Neural cell (in vitro differentiated cells): ENCODE results near the gene NTPCR. TPM values are rescaled to one million over a fixed set of nuclear protein-coding genes. Genes with fewer than 3 reads are reported as not detected.

Experiments
- H2AFZ ChIP-seq: fragments of 200-600, 300-800 bp; sonication (generic), shearing (Covaris generic); 2 replicates; pipeline ENCODE4 v1.6.0; 2014; ENCODE audit warnings: low read depth, mild to moderate bottlenecking, antibody characterized with exemption, low read length, moderate library complexity
- H3F3A ChIP-seq: fragments of 200-600 bp; shearing (Covaris generic); 2 replicates; pipeline ENCODE4 v1.6.1; 2016; ENCODE audit warnings: mild to moderate bottlenecking, moderate library complexity, mixed read lengths, antibody characterized with exemption, low read length; ENCODE audit not compliant: insufficient read depth, poor library complexity, severe bottlenecking
- H3K27ac ChIP-seq: fragments of 200-600, 300-800 bp; sonication (generic), shearing (Covaris generic); 2 replicates; pipeline ENCODE4 v1.5.1; 2014; ENCODE audit warnings: mild to moderate bottlenecking, low read length, moderate library complexity
- H3K27me3 ChIP-seq: fragments of 300-800, 200-600 bp; sonication (generic), shearing (Covaris generic); 2 replicates; pipeline ENCODE4 v1.6.0; 2014; ENCODE audit warnings: mild to moderate bottlenecking, low read depth, low read length, moderate library complexity; ENCODE audit not compliant: insufficient read depth
- H3K36me3 ChIP-seq: fragments of 300-800, 200-600 bp; sonication (generic), shearing (Covaris generic); 2 replicates; pipeline ENCODE4 v1.5.1; 2014; ENCODE audit warnings: mild to moderate bottlenecking, antibody characterized with exemption, low read length, moderate library complexity; ENCODE audit not compliant: insufficient read depth
- H3K4me2 ChIP-seq: fragments of 300-800, 200-600 bp; sonication (generic), shearing (Covaris generic); 2 replicates; pipeline ENCODE4 v1.6.0; 2014; ENCODE audit warnings: mild to moderate bottlenecking, low read length
- H3K4me3 ChIP-seq: fragments of 300-800, 200-600 bp; sonication (generic), shearing (Covaris generic); 2 replicates; pipeline ENCODE4 v1.5.1; 2014; ENCODE audit warnings: mild to moderate bottlenecking, low read length, moderate library complexity
- H3K79me2 ChIP-seq: fragments of 200-600 bp; shearing (Covaris generic); replicated peaks from 2 replicates; pipeline ENCODE4 v1.6.0; 2014; ENCODE audit warnings: mild to moderate bottlenecking, low read length, moderate library complexity; ENCODE audit not compliant: insufficient read depth
- H3K9ac ChIP-seq: fragments of 300-800, 200-600 bp; sonication (generic), shearing (Covaris generic); 2 replicates; pipeline ENCODE4 v1.6.1; 2016; ENCODE audit warnings: mild to moderate bottlenecking, low read length, mixed read lengths
- H3K9me2 ChIP-seq: fragments of 200-600 bp; shearing (Covaris generic); 2 replicates; pipeline ENCODE4 v1.6.1; 2016; ENCODE audit warnings: mild to moderate bottlenecking, low read length, mixed read lengths; ENCODE audit not compliant: insufficient read depth
- H3K9me3 ChIP-seq: fragments of 200-600, 300-800 bp; sonication (generic), shearing (Covaris generic); 2 replicates; pipeline ENCODE4 v1.6.1; 2016; ENCODE audit warnings: mild to moderate bottlenecking, mixed run types, low read length, moderate library complexity, mixed read lengths
- H4K20me1 ChIP-seq: fragments of 200-600 bp; shearing (Covaris generic); 2 replicates; pipeline ENCODE4 v1.6.1; 2016; ENCODE audit warnings: mild to moderate bottlenecking, mixed run types; ENCODE audit not compliant: insufficient read depth
- EP300 ChIP-seq: fragments of 450-650 bp; conservative IDR thresholded peaks from 2 replicates; pipeline ENCODE4 v1.6.1; 2014; ENCODE audit warnings: antibody characterized with exemption, mild to moderate bottlenecking, moderate library complexity; ENCODE audit not compliant: poor library complexity, severe bottlenecking
- EZH2 ChIP-seq: fragments of 200-600, 300-800 bp; shearing (Covaris generic), sonication (generic); IDR thresholded peaks from 2 replicates; pipeline ENCODE4 v1.6.1; 2014; ENCODE audit warnings: antibody characterized with exemption, low read length, borderline replicate concordance, mild to moderate bottlenecking; ENCODE audit not compliant: insufficient read depth, poor library complexity, severe bottlenecking
- MXI1 ChIP-seq: fragments of 450-650 bp; conservative IDR thresholded peaks from 2 replicates; pipeline ENCODE4 v1.6.1; 2014; ENCODE audit warnings: antibody characterized with exemption, mild to moderate bottlenecking; ENCODE audit not compliant: poor library complexity, severe bottlenecking
- POLR2AphosphoS5 ChIP-seq: IDR thresholded peaks from 2 replicates; pipeline ENCODE4 v1.6.1; 2012
- RAD21 ChIP-seq: fragments of 450-650 bp; conservative IDR thresholded peaks from 2 replicates; pipeline ENCODE4 v1.6.1; 2014; ENCODE audit warnings: antibody characterized with exemption, mild to moderate bottlenecking, moderate library complexity
- SMC3 ChIP-seq: fragments of 450-650 bp; conservative IDR thresholded peaks from 2 replicates; pipeline ENCODE4 v1.6.1; 2014; ENCODE audit warnings: antibody characterized with exemption, mild to moderate bottlenecking, moderate library complexity; ENCODE audit not compliant: poor library complexity
- TAF1 ChIP-seq: IDR thresholded peaks from 2 replicates; pipeline ENCODE4 v1.6.1; 2012; ENCODE audit warnings: low read depth
- polyA plus RNA-seq: library from polyadenylated mRNA; depleted of rRNA; stranded (reverse); fragments of >200 nt; gene quantifications from 2 replicates; pipeline ENCODE4 v1.2.3, GENCODE V29; 2014
- TF ChIP-seq, protein P1 (sequence below): fragments of 450-650 bp; IDR thresholded peaks from 2 replicates; pipeline ENCODE4 v1.5.1; 2014; ENCODE audit warnings: antibody characterized with exemption, mild to moderate bottlenecking, moderate library complexity; ENCODE audit not compliant: poor library complexity, severe bottlenecking
- TF ChIP-seq, protein P2 (sequence below): IDR thresholded peaks from 2 replicates; pipeline ENCODE4 v1.6.1; 2012; ENCODE audit warnings: borderline replicate concordance

Gene NTPCR
- polyA plus RNA-seq, 1 donor from 2014 or later, result 36.7 TPM

GRCh38 chr1:232993555-232993954, 43.1 kb downstream of the NTPCR start:
- no peaks in the 10 kb centered on the region for H4K20me1 ChIP-seq
- H3F3A ChIP-seq, result no peaks in the 10 kb centered on the region
- H3K79me2 ChIP-seq, result no peaks in the 10 kb centered on the region
- peaks cover 14% of the 10 kb centered on the region for H3K36me3 ChIP-seq
- no peak for TF ChIP-seq POLR2AphosphoS5
- TF ChIP-seq MXI1, result no peak
- TF ChIP-seq EZH2, result no peak
- TF ChIP-seq, protein P1, sequence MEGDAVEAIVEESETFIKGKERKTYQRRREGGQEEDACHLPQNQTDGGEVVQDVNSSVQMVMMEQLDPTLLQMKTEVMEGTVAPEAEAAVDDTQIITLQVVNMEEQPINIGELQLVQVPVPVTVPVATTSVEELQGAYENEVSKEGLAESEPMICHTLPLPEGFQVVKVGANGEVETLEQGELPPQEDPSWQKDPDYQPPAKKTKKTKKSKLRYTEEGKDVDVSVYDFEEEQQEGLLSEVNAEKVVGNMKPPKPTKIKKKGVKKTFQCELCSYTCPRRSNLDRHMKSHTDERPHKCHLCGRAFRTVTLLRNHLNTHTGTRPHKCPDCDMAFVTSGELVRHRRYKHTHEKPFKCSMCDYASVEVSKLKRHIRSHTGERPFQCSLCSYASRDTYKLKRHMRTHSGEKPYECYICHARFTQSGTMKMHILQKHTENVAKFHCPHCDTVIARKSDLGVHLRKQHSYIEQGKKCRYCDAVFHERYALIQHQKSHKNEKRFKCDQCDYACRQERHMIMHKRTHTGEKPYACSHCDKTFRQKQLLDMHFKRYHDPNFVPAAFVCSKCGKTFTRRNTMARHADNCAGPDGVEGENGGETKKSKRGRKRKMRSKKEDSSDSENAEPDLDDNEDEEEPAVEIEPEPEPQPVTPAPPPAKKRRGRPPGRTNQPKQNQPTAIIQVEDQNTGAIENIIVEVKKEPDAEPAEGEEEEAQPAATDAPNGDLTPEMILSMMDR, result no peak
- no peak for TF ChIP-seq RAD21
- H3K4me2 ChIP-seq, result no peak overlapping the region
- no peak overlapping the region for H2AFZ ChIP-seq
- no peak overlapping the region for H3K27ac ChIP-seq
- no peaks in the 10 kb centered on the region for H3K27me3 ChIP-seq
- no peak overlapping the region for H3K4me3 ChIP-seq
- no peak overlapping the region for H3K9ac ChIP-seq
- H3K9me3 ChIP-seq, result peaks cover 5% of the 10 kb centered on the region
- no peaks in the 10 kb centered on the region for H3K9me2 ChIP-seq

- no peak overlapping the region for H3K9ac ChIP-seq
- H3K27ac ChIP-seq, result no peak overlapping the region
- H2AFZ ChIP-seq, result no peak overlapping the region
- H3K27me3 ChIP-seq, result no peaks in the 10 kb centered on the region
- H3K9me2 ChIP-seq, result no peaks in the 10 kb centered on the region
- no peak overlapping the region for H3K4me3 ChIP-seq
- no peaks in the 10 kb centered on the region for H3F3A ChIP-seq
- peaks cover 5% of the 10 kb centered on the region for H3K9me3 ChIP-seq
- H3K36me3 ChIP-seq, result peaks cover 16% of the 10 kb centered on the region
- TF ChIP-seq, protein P1, result no peak
- TF ChIP-seq SMC3 (no peak), TAF1 (no peak), MXI1 (no peak), RAD21 (no peak), EP300 (no peak), EZH2 (no peak), POLR2AphosphoS5 (no peak)
- TF ChIP-seq, protein P2, sequence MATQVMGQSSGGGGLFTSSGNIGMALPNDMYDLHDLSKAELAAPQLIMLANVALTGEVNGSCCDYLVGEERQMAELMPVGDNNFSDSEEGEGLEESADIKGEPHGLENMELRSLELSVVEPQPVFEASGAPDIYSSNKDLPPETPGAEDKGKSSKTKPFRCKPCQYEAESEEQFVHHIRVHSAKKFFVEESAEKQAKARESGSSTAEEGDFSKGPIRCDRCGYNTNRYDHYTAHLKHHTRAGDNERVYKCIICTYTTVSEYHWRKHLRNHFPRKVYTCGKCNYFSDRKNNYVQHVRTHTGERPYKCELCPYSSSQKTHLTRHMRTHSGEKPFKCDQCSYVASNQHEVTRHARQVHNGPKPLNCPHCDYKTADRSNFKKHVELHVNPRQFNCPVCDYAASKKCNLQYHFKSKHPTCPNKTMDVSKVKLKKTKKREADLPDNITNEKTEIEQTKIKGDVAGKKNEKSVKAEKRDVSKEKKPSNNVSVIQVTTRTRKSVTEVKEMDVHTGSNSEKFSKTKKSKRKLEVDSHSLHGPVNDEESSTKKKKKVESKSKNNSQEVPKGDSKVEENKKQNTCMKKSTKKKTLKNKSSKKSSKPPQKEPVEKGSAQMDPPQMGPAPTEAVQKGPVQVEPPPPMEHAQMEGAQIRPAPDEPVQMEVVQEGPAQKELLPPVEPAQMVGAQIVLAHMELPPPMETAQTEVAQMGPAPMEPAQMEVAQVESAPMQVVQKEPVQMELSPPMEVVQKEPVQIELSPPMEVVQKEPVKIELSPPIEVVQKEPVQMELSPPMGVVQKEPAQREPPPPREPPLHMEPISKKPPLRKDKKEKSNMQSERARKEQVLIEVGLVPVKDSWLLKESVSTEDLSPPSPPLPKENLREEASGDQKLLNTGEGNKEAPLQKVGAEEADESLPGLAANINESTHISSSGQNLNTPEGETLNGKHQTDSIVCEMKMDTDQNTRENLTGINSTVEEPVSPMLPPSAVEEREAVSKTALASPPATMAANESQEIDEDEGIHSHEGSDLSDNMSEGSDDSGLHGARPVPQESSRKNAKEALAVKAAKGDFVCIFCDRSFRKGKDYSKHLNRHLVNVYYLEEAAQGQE, result no peak
- no peaks in the 10 kb centered on the region for H4K20me1 ChIP-seq
- no peaks in the 10 kb centered on the region for H3K79me2 ChIP-seq
- no peak overlapping the region for H3K4me2 ChIP-seq
Measured at GRCh38 chr1:232995189-232995588, 44.8 kb downstream of the NTPCR start.
